OCI-LY7 (cell line): Measurements from ENCODE around the gene HEPACAM.

Experiments used
- CTCF ChIP-seq: fragments of 200-600 bp; sonication (generic); conservative IDR thresholded peaks from 2 replicates; pipeline ENCODE4 v1.5.1; 2014; ENCODE audit warnings: mild to moderate bottlenecking, antibody characterized with exemption, low read length, moderate library complexity, mixed read lengths
- EZH2phosphoT487 ChIP-seq: fragments of 200-600 bp; sonication (generic); IDR thresholded peaks from 2 replicates; pipeline ENCODE4 v1.6.1; 2018; ENCODE audit warnings: low read depth, borderline replicate concordance, mild to moderate bottlenecking, mixed run types, antibody characterized with exemption, low read length, moderate library complexity, mixed read lengths

GRCh38 chr11:124971810-124972209 is 36.0 kb upstream of the HEPACAM start:
- TF ChIP-seq CTCF (no peak), EZH2phosphoT487 (no peak)
